ENCODE results near the gene UST.
"Not testable (repeated sequence)": the region's sequence is repeated elsewhere in the genome, so short reads cannot be mapped to it uniquely, and the experiment has no call there.

The UST gene

GRCh38 chr6:148737806-148738205 lies 9.0 kb upstream of the UST start:
- no peak for FAIRE-seq

DNA sequence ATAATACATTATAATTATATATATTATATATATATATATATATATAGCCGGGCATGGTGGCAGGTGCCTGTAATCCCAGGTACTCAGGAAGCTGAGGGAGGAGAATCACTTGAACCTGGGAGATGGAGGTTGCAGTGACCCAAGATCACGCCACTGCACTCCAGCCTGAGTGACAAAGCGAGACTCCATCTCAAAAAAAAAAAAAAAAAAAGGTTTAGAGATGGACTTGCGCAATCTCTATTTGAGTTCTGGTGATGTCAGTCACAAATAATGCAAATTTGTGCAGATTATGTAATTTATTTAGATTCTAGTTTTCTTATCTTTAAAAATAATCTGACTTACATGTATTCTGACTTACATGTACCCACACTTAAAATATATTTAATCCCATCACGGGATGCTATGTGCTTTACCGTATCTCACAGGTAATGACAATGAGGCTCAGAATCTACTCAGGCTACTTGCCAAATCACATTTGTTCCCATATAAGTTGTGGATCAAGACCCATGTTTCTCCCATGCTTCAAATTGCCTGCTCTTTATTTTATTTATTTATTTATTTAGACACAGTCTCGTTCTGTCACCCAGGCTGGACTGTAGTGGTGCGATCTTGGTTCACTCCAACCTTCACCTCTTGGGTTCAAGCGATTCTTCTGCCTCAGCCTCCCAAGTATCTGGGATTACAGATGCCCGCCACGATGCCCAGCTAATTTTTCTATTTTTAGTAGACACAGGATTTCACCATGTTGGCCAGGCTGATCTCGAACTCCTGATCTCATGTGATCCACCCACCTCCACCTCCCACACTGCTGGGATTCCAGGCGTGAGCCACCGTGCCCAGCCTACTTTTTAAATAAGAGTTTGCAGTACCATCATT lies 7.6 kb upstream of the UST start:
- FAIRE-seq: no peak

GRCh38 chr6:148739822-148740128 lies 7.1 kb upstream of the UST start:
- no peak for FAIRE-seq

DNA sequence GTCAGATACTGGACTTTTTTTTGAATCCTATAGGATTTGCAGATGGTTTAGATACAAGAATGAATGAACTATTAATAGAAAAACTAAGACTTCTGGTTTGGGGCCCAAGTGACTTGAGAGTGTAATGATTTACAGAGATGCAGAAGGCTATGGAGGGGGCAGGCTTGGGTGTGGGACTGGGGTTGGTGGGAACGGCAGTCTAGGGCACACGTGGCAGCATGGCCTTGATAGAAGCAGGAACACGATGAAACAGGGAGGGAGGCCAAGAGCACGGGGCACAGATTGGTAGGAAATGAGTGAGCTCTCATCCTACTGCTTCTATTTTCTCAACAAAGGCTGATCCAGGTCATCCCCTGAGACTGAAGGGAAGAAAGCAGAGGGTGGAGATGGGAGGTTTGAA lies 3.4 kb upstream of the UST start:
- FAIRE-seq: no peak

DNA sequence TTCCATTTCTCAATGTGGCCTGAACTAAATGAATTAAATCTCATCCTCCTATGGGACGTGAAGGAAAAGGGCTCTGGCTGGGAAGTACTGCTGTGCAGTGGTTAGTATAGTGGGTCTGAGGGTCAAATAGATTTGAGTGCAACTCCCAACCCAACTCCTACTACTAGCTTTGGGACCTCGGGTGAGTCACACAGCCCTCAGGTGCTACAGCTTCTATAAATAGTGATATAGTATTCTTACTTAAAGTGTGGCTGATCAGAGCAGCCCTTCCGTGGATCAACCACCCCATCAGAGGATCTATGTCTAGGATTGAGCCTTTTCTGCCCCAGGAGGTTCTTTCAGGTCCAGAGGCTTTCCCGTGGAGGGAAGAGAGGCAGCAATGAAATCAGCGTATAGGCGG lies 904 bp upstream of the UST start:
- FAIRE-seq: no peak

DNA sequence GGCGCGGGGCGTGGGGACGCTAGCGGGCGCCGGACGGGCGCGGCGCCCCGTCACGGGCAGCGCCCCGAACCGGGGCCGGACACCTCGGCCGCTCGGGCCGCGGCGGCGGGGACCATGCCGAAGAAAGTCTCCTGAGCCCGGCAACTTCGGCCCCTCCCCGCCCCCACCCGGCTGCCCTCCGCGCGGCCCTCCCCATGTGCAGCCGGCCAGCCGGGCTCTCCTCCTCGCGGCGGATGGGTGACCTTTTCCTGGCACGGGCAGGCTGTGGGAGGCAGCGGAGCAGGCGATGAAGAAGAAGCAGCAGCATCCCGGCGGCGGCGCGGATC lies 278 bp downstream of the UST start:
- FAIRE-seq: no peak

- FAIRE-seq: no peak
These were observed 788 bp downstream of the UST start for GRCh38 chr6:148747471-148748165.

DNA sequence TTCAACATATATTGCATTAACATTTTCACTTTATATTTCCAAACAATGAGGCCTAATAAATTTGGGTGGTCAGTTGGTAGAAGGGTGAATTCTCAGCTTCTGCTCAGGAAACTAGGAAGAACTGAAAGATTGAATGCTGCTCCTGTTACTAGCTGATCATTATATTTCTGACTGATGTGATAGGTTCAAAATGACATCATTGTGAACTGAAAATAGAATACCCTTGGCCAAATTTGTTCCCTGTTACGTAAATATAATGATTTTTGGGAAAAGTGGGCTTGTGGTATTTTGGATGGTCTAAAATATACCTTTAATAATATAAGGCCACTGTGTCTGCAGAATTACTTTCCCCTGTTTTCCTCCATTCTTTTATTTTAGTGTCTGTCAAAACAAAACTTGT lies 2.8 kb downstream of the UST start:
- no peak for FAIRE-seq

- FAIRE-seq: no peak
These were observed 4.3 kb downstream of the UST start for GRCh38 chr6:148750838-148751792.

GRCh38 chr6:148751793-148752170 lies 5.0 kb downstream of the UST start:
- FAIRE-seq: no peak

DNA sequence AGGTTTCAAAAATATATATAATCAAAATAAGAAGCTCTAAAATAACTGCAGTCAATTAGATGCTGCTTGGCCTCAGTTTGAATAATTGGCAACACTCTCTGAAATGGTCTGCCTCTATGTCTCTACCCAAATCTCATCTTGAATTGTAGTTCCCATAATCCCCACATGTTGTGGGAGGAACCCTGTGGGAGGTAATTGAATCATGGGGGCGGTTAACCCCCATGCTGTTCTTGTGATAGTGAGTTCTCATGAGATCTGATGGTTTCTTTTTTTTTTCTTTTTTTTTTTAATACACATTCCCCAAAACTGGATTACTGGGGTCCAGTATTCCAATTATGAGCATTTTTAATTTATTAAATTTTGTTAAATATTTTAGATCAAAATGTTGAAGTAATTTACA lies 8.5 kb downstream of the UST start:
- FAIRE-seq: not testable (repeated sequence)

GRCh38 chr6:148757944-148758480 lies 11.2 kb downstream of the UST start:
- FAIRE-seq: no peak

- no peak for FAIRE-seq
These were observed 11.7 kb downstream of the UST start for GRCh38 chr6:148758492-148758891.

- no peak for FAIRE-seq
These were observed 13.4 kb downstream of the UST start for GRCh38 chr6:148760258-148760534.

DNA sequence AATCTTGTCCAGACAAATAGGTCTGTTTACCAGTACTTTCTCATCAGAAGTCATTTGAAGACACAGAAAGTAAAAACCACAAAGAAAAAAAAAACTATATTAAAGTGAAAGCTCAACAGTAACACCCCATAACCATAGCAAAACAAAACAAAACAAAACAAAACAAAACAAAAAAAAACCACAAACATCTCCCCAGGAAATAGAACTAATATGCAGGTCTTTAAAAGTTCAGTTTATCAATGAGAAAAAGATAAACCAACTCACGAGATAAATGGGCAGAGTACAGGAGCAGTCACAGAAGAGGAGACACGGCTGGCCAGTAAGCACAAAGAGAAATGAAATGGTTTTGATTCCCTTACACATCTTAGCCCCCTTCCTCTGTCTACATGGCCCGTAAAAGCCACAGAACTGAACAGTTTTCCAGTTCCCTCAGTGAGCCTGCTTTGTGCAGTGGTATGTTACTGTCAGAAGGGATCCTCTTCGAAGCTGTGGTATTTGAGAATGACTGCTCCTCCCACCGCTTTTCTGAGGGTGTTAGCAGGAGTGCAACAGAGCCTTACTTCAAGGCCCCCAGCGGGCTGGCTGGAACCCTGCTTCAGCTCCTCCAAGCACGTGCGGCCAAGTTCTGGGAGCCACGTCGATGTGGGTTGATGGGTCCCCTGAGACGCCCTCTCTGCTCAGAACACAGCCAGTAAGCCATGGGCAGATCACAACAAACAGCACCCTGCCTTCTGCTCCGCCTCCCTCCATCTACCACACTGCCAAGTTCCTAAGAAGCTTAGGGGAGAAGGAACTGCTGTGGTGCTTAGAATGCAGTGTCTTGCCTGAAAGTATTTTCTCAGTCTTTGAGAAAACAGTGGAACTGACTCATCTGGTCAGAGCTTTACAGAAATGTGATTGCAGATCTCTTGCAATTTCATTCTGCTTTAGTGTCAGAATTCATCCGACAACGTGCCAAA lies 14.0 kb downstream of the UST start:
- FAIRE-seq: no peak

GRCh38 chr6:148761527-148762011 lies 14.7 kb downstream of the UST start:
- FAIRE-seq: no peak

- FAIRE-seq: no peak
These were observed 15.4 kb downstream of the UST start for GRCh38 chr6:148762231-148762630.

DNA sequence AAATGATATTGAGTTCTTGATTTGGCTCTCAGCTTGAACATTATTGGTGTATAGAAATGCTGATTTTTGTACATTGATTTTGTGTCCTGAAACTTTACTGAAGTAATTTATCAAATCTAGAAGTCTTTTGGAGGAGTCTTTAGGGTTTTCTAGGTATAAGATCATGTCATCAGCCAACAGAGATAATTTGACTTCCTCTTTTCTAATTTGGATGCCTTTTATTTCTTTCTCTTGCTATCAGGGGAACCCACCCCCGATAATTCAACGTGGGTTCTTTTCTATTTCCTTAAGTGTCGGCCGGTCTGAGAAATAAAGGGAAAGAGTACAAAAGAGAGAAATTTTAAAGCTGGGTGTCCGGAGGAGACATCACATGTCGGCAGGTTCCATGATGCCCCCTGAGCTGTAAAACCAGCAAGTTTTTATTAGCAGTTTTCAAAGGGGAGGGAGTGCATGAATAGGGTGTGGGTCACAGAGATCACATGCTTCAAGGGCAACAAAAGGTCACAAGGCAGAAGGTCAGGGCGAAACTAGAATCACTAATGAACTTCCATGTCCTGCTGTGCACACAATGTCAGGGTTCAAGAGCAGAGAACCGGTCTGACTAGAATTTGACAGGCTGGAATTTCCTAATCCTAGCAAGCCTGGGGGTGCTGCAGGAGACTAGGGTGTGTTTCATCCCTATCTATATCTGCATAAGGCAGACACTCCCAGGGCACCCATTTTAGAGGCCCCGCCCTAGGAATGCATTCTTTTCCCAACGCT lies 17.6 kb downstream of the UST start:
- not testable (repeated sequence) for FAIRE-seq

DNA sequence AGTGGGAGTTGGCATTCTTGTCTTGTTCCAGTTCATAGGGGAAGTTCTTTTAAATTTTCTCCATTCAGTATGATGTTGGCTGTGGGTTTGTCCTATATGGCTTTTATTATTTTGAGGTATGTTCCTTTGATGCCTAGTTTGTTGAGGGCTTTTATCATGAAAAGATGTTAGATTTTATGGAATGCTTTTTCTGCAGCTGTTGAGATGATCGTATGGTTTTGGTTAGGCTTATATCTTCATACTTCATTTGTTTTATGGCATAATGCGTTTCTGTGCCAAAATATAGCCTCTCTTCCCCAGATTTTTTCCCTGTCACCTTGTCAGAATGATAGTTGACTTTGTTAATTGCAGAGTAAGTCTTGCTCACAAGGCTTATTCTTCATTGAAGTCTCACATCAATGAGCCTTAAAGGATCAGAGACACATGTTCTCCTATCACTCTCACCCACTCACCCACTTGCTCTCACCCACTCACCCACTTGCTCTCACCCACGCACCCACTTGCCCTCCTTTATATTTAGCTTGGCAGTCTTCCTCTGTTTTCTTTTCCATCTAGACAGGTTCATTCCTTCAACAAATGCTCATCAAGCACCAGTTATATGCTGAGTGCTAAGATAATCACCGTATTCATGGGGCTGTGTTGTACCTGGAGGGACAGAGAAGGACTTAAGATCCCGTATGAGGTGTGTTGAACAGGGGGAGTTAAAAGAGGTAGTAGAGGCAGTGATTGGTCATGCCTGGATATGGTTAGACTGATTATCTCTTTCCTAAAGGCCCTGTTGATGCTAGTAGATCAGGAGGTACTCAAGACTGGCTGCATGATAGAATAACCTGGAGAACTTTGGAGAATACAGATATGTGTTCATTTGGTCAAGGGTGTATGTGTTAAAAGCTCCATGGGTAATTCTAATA lies 19.3 kb downstream of the UST start:
- FAIRE-seq: no peak

- FAIRE-seq: no peak
These were observed 21.9 kb downstream of the UST start for GRCh38 chr6:148768646-148769270.
